ENCODE data around the gene CDC42EP5.

- TF ChIP-seq PKNOX1 (IDR thresholded peaks at IDR 0.05) (peak; percentile 83), SUZ12 (IDR thresholded peaks at IDR 0.05) (no peak), ZNF384 (IDR thresholded peaks at IDR 0.05) (no peak), FOXA1 (IDR thresholded peaks at IDR 0.05) (no peak), LEF1 (IDR thresholded peaks at IDR 0.05; ENCODE audit: borderline replicate concordance) (no peak), TARDBP (IDR thresholded peaks at IDR 0.05) (no peak), FOXM1 (IDR thresholded peaks at IDR 0.05; ENCODE audit: borderline replicate concordance) (no peak), HDGF (IDR thresholded peaks at IDR 0.05; ENCODE audit: borderline replicate concordance) (no peak), BHLHE40 (IDR thresholded peaks at IDR 0.05; ENCODE audit: borderline replicate concordance) (no peak)
Measured at GRCh38 chr19:54439174-54439851, 33.8 kb downstream of the CDC42EP5 start.

All from HEK293T (cell line).